Fibroblast of peridontal ligament (primary cell): ENCODE data around the gene SLC43A2.

Source experiments
- DNase-seq: peaks from one replicate; pipeline ENCODE4 v3.0.0-alpha.2; 2010; ENCODE audit errors: extremely low read depth

SLC43A2 gene

DNA sequence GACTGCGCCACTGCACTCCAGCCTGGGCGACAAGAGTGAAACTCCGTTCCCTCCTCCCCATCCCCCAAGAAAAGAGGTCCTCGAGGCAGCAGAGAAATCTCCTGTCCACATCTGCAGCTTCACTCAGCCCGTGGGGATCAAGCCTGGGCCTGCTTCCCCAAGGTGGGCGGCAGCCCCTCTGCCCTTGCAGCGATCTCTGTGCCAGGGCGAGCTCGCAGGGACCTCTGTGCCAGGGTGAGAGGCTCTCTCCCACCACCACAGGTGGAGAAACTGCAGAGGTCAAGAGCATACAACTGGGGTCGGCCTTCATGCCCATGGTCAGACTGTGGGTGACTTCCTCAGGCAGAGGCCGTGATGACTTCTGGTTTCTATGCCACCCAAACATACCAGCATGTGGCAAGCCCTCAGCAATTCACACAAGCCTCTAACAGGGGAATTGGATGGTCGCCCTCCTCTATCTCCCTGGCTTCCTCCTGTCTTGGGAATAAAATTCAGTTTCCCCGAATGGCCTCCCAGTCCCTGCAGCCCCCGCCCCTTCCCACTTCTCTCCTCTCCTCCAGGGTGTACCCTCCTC is 5.5 kb downstream of the SLC43A2 start:
- DNase-seq = no peak

DNA sequence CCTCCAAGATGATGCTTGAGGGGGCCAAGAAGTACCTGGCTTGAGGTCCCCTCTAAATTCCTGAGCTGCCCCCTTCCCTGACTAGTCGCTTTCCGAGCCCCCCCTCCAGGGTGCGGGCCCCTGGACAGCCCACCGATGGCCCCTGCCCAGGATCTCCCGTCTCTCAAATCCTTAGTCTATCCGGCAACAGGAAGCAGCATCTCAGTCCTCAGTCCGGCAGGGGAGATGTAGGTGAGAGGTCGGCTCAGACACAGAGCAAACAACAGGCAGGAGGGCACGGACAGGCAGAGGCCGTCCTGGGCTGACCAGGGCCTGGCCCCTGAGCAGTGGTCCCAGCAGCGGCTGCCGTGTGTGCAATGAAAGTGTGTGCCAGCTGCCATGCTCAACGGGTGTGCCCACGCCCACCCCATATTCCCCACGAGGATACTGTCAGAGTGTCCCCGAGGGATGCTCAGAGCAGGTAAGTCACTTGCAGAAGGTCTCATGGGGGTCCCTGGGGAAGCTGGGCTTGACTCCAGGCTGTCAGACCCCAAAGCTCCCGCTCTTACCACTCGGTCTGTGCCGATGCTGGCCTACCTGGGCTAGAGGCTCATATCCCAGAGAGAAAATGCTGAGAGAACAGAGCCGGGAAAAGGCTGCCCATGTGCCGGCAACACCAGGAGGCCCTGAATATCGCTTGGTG is 7.2 kb downstream of the SLC43A2 start:
- no peak for DNase-seq

DNA sequence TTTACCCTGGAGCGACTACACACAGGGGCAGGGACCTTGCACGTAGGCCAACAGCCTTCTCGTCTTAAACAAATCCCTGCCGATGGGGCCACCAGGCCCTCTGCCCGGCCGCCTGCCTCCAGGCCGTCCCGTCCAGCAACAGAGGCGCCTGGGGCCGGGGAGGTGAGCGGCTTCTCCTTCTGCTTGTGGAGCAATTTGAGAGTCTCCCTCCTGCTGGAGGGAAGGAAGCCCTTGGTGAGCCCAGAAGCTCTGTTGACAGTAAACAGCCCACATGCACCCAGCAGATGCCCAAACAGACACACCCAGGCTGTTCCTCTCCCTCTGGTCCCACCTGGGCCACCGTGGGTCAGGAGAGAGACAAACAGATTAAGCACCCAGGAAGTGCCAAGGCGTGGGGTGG is 8.1 kb downstream of the SLC43A2 start:
- DNase-seq = no peak

DNA sequence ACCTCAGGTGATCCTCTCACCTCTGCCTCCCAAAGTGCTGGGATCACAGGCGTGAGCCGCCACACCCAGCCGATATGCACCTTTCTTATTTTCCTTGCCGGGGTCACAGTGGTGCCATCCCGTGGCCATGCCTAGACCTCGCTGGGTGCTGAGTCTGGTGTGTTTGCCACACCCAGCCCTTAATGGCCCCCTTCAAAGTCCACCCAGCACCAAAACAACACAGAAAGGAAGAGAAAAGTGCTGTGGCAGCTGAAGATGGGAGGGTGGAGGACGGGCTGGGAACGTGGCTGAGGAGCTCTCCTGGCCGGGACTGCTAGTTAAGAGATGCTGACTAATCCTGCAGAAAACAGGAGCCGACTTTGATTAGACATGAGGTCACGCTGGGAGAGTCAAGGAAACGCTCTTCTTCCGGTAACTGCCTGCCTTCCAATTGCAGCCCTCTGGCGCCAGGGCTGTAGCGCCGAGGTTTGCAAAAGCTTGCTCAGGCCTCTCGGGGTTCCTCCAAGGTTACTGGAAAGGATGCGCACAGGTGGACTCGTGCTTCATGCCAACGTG is 10.9 kb downstream of the SLC43A2 start:
- DNase-seq = peak; percentile 79

DNA sequence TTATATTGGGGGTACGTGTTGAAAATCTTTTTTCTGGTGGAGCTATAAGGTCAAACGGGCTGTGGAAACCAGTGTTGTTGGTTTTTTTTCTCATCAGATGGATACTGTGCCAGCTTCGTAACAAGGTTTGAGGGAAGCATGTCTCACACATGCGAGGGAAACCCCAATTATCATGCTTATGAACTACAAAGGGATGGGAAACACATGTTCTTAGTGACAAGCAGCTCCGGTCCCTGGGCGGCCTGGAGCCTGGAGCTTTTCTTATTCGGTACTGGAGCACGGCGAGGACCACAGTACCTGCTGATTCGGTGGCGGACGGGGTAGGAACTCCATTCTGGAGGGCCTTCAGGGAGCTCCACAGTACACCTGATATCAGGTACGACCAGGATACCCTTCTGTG is 12.5 kb downstream of the SLC43A2 start:
- no peak for DNase-seq

DNA sequence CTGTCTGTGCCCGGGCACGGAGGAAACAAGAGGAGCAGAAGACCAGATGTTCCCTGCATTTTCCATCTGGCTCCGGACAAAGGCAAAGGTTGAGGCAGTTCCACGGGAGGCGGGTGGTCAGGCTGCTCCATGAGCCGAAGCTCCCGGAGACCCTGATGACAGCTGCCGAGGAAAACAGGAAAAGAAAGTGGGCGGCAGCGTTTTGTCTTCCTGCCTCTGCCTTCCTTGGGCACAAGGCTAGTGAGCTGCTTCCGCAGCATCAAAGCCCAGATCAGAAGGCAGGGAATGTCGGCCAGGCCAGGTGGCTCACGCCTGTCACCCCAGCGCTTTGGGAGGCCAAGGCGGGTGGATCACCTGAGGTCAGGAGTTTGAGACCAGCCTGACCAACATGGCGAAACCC is 16.2 kb downstream of the SLC43A2 start:
- DNase-seq = no peak

DNA sequence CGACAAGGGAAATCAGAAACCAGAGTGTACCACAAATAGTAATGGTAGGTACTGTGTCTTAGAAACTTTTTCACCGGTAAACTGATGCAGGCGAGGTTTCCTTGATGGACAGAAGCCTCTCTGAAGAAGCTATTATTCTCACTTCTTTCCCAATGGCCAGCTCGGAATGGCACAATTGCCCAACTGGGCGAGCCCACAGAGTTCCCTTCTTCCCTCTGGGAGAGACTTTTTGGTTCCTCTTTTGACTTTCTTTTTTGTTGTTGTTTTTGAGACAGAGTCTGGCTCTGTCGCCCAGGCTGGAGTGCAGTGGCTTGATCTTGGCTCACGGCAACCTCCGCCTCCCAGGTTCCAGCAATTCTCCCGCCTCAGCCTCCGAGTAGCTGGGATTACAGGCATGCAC is 16.9 kb downstream of the SLC43A2 start:
- DNase-seq = no peak

DNA sequence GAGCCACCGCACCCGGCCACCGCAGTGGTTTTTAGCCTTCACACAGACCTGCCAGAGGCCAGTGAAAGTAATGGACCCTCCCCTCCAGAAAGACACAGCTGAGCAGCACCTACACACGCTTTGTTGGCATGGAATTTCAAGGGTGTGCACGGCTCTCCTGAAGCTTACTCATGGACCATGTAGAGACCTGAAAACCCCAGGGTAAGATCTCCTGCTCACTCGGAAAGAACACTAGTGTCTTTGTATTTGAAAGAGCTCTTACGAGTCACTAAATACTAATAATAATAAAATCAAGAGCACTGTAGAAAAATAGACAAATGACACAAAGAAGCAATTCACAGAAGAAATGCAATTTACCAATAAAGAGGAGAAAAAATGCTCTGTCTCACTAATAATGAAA is 20.0 kb downstream of the SLC43A2 start:
- DNase-seq = no peak

DNA sequence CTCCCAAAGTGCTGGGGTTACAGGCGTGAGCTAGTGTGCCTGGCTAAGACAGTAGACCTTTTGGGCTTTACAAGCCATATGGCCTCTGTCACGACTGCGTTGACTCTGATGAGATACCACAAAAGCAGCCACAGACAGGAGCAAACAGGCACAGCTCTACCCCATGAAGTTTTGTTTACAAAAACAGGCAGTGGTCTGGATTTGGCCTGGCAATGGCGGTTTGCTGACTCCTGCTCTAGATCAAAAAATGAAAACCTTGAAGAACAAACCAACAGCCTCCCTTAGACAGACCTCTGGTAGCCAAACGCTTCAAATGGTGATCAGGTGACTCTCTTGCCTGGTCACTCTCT is 20.7 kb downstream of the SLC43A2 start:
- DNase-seq = no peak

DNA sequence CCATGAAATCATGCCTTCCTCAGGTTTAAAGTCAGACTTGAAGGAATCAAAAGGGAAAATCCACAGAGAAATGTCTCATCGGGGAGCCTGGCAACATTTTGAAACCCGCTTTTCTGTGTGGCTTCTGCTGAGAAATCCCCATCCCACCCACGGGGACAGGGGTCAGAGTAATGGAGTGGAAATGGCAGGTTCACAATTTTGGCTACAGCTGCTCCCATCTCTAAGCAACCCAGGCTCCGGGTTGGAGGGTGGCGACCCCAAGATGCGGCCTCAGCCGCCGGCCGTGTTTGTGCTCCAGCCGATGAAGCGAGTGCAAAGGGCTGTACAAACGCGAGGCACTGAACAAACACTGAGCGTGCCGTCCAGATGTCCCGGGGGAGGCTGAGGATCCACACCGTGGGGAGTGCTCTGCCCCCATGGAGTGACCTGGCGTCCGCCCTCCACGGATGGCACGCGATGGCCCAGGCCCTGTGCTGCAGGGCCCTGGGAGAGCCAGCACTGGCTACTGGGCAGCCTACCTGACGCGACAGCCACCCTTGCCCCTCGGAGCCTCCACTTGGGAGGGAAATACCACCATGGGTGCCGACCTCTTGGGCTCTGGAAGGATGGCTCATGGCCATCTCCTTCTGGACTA is 22.2 kb downstream of the SLC43A2 start:
- DNase-seq = no peak

DNA sequence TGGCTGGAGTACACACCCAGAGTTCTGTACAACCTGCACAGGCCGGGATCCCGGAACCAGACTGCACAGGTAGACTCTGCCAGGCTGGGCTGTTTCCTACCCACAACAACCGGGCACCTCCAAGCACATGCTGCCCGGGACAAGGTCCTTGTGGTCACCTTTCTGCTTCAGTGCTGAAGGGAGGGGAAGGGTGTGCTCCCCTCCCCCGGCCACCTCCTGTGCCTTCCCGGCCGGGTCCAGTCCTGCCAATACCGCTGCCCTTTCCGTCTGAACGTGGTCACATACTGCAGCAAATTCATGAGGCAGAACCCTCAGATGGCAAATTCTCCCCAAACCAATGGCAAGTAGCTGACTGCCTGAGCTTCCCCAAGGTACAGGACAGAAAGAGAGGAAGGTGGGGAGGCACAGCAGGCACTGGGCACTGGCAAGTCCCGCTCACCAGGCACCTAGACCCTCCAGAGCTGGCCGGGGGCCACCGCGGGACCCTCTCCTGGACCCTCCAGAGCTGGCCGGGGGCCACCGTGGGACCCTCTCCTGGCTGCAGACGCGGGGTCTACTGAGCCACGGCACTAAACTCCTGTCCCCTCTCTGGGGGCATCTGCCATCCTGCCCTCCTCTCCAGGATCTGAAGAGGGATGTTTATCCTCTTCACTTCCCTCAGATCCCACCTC is 22.8 kb downstream of the SLC43A2 start:
- DNase-seq = no peak

DNA sequence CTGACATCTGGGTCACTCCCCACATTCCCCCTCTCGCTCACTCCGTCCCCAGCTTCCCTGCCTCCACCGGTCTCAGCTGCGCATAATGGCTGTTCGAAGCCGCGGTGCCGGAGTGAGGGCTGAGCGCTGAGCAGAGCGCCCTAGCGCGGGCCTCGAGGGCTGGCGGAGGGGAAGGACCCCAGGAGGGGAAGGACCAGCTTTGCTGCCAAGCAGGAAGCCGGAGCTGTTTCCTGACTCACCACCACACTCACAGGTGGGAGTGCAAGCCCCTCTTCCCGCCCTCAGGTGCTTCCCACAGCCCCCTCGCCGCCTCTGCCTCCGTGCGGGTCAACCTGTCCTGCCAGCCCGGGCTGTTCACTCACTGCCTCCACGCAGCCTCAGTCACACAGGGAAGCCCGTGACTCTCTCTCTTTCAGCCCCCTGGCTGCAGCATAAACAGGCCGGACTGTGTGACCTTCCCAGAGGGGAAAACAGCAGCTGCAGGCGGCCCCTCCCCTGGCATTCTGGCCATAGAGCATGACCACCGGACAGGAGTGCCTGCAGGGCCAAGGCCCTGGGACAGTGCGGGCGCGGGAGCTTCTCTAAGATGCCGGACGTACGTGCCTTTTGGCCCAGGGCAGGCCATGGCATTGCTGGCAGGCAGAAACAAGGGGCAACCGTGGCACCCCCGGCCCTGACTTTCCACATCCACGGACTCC is 23.7 kb downstream of the SLC43A2 start:
- no peak for DNase-seq

DNA sequence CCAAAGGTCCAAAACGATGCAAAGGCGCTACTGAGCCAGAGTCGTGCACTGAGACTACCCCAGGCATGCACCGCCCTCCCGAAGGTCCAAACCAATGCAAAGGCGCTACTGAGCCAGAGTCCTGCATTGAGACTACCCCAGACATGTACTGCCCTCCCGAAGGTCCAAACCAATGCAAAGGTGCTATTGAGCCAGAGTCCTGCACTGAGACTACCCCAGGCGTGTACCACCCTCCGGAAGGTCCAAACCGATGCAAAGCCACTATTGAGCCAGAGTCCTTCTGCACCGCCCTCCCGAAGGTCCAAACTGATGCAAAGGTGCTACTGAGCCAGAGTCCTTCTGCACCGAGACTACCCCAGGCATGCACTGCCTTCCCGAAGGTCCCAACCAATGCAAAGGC is 27.1 kb downstream of the SLC43A2 start:
- DNase-seq = no peak

DNA sequence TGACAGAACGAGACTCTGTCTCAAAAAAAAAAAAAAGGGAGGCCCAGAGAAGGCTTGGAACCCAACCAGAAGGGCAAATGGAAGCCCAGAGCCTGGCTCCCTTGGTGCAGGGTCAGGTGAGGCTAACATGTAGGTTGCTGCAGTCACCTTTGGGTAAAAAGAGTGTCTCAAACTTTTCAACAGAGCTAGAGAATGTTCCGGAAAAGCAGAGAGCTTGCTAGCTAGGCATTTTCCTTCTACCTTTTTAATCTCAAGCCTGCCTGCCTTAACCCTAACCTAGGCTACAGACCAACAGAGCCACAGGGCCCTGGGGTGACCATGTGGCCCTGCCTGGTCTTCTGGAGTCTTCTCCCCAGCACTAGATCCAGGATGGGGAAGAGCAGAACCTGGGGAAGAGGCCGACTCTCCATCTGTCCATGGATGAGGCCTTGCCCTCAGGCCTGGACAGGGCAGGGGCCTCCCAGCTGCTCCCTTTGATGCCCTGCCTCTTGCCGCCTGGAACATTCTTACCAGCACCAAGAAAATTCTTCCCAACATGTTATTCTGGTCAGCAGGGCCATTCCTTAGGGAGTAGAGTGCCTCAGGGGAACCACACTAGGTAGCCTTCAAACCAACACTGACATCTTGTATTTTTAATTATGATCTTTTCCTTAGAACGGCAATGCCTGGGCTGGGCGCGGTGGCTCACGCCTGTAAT is 30.1 kb downstream of the SLC43A2 start:
- no peak for DNase-seq

DNA sequence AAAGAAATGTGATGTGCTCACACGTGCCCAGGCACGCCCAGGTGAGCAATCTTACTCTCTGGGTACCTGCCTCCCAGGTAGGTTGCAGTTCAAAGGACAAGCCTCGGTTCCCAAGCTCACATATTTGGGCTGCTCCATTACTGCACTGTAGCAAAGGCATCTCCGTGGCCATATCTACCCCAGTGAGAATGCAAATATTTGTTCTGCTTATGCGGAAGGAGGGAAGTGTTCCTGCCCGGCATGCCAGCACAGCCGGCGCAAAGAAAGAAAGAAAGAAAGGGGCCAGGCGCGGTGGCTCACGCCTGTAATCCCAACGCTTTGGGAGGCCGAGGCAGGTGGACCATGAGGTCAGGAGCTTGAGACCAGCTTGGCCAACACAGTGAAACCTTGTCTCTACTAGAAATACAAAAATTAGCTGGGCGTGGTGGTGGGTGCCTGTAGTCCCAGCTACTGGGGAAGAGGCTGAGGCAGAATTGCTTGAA is 30.7 kb downstream of the SLC43A2 start:
- no peak for DNase-seq

DNA sequence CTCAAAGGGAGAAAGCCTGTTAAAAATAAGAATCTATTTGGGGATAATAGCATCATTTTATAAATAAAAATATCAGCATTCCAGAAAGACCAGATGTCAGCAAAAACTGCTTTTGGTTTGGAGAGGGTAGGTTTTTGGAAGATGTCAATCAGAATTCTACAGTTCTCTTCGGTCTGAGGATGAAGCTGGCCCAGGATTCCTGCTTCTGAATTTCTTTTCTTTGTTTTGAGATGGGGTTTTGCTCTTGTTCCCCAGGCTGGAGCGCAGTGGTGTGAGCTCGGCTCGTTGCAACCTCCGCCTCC is 35.1 kb downstream of the SLC43A2 start:
- no peak for DNase-seq

DNA sequence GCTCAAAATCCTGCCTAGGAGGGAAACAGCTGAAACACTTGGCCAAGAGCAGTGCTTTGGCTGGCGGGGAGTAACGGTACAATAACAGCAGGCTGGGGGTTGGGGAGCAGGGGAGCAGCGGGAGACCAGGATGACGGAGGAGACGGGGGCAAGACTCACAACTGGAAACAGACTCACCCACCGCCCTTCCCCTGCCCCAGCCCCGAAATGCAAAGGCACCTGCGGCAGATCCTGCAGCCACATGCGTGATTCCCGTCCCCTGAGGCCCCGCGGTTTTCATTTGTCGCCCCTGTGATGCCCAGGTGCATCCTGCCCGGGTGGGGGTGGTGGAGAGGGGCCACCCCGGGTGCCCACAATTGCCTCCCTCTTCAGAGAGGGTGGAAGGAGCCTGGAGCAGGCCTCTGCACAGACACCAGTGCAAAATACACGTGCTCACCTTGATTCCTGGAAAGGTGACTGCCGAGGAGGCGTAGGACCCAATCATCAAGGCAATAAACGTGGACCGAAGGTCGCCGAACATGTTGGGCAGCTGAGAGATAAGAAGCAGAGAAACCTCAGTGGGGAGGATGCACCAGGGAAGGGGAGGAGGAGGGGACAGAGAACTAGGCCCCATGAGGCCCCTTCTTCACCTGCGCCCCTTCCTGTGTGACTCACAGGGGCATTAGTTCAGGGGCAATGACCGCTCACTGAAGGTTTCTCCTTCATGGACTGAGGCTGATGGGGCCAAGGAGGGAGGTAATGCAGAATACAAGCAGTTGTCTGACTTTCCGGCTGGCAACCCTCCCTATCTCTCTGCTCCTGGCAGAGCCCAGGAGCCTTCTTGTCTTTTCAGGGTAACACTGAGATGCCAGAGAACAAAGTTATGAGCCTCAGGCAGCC is 35.6 kb downstream of the SLC43A2 start:
- DNase-seq = no peak

DNA sequence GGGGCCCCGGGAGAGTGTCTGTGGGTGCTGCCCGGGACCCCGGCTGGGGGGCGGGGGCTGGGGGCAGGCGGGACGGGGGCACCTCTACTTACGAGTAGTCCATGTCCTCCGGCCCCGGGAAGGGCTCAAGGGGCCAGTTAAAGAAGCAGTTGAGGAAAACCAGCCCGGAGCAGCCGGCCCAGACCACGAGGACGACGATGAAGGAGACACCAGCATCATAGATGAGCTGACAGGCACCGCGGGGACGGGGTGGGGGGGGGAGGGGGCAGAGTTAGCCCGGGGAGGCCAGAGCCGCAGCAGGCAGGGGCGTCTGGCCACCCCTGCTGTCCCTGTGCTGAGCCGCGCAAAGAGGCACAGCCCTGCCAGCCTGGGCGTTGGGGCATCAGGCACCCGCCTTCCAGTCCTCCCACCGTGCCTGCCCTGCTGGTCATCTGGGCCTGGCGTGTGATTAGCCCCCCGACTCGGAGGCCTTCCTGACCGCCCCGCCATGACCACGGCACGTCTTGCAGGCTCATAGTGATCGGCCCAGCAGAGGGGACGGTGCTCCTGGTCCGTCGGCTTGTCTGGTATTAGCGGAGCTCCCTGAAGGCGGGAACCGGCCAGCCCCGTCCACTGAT is 37.1 kb downstream of the SLC43A2 start:
- DNase-seq = no peak

DNA sequence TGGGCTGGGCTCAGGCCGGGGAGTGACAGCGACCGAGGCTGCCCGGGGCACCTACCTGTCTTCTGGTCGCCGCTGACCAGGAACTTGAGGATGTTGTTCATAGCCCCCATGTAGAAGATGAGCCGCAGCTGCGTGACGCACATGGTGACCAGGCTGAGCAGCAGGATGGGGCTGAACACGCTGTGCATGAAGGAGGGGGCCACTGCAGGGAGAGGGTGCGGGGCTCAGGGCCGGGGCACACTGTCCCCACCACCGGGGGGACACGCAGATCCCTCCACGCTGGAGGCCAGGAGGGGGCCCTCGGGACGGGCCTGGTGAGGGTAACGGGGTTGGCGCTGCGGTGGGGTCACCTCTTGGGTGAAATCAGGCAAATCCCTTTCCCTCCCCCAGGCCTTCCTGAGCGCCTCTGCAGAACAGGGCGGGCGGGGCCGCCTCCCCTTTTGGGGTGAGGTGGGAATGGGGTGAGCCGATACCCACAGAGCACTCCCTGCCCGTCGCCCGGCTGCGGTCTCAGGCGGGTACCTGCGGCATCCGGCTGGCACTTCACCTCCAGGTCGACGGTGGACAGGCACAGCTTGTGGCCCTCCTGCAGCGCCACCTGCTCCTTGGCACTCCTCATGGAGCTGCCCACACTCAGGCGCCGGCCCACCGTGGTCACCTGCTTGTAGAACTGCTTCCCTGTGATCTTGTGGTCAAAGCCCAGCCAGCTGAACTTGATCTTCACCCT is 37.7 kb downstream of the SLC43A2 start:
- no peak for DNase-seq
